EL (cell line): ENCODE measurements around the gene FAM53A.

Experiments used
- DNase-seq: peaks from one replicate; pipeline ENCODE4 v3.0.0-alpha.2; 2016

Gene FAM53A

GRCh38 chr4:1637580-1638271 lies 46.4 kb downstream of the FAM53A start:
- DNase-seq, result no peak

GRCh38 chr4:1636490-1637211 lies 47.5 kb downstream of the FAM53A start:
- no peak for DNase-seq

GRCh38 chr4:1635464-1635863 lies 48.6 kb downstream of the FAM53A start:
- DNase-seq, result no peak

- no peak for DNase-seq
Observed at GRCh38 chr4:1633993-1634392, 50.1 kb downstream of the FAM53A start.

- DNase-seq, result no peak
Observed at GRCh38 chr4:1632109-1633104, 51.7 kb downstream of the FAM53A start.

- DNase-seq, result no peak
Observed at GRCh38 chr4:1631136-1631535, 53.0 kb downstream of the FAM53A start.

- DNase-seq, result no peak
Observed at GRCh38 chr4:1630266-1630665, 53.8 kb downstream of the FAM53A start.

GRCh38 chr4:1629699-1630083 lies 54.4 kb downstream of the FAM53A start:
- no peak for DNase-seq

GRCh38 chr4:1628892-1629698 lies 55.0 kb downstream of the FAM53A start:
- peak; percentile 34 for DNase-seq

GRCh38 chr4:1627417-1628313 lies 56.4 kb downstream of the FAM53A start:
- DNase-seq, result no peak

- no peak for DNase-seq
Observed at GRCh38 chr4:1626941-1627340, 57.2 kb downstream of the FAM53A start.

GRCh38 chr4:1626151-1626550 lies 58.0 kb downstream of the FAM53A start:
- DNase-seq, result no peak

GRCh38 chr4:1625600-1626138 lies 58.4 kb downstream of the FAM53A start:
- no peak for DNase-seq

- DNase-seq, result no peak
Observed at GRCh38 chr4:1624519-1624910, 59.6 kb downstream of the FAM53A start.

GRCh38 chr4:1623821-1624518 lies 60.1 kb downstream of the FAM53A start:
- no peak for DNase-seq

- no peak for DNase-seq
Observed at GRCh38 chr4:1623400-1623799, 60.7 kb downstream of the FAM53A start.

- no peak for DNase-seq
Observed at GRCh38 chr4:1622956-1623355, 61.2 kb downstream of the FAM53A start.

GRCh38 chr4:1622238-1622637 lies 61.9 kb downstream of the FAM53A start:
- no peak for DNase-seq

- DNase-seq, result no peak
Observed at GRCh38 chr4:1621526-1621925, 62.6 kb downstream of the FAM53A start.

- DNase-seq, result no peak
Observed at GRCh38 chr4:1619151-1619672, 64.9 kb downstream of the FAM53A start.
